ENCODE data around the gene DYSF. TPM values are rescaled to one million over a fixed set of nuclear protein-coding genes. Genes with fewer than 3 reads are reported as not detected.

The DYSF gene
- polyA plus RNA-seq, 1 of the 3 experiments (the other 2 are of a cell fraction) = 0.10 TPM

- TF ChIP-seq TCF12 (IDR thresholded peaks at IDR 0.05) = no peak
Observed at GRCh38 chr2:71721669-71722068, 268.3 kb downstream of the DYSF start (continued).

DNA sequence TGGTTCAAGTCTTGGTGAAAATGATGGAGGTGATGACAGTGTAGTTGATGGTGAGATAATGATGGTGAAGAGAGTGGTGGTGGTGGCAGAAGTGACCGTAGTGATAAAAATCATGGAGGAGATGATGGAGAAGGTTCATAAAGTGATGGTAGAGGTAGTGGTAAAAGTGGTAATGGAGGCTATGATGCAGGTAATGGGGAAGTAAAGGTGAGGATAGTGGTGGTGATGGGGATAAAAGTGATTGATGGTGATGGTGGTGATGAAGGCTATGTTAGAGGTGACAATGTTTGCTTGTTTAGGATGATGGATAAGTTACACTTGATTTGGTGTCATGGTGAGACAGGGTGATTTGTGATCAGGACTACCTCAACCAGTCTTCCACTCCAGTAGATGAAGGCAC lies 268.9 kb downstream of the DYSF start:
- TF ChIP-seq JUND (IDR thresholded peaks at IDR 0.05) (no peak), GABPA (IDR thresholded peaks at IDR 0.05; ENCODE audit: low read depth) (no peak), YY1 (IDR thresholded peaks at IDR 0.05; ENCODE audit: low read depth) (no peak), SMC3 (IDR thresholded peaks at IDR 0.05; ENCODE audit: low read depth, low read length) (no peak), TAF1 (IDR thresholded peaks at IDR 0.05; ENCODE audit: borderline replicate concordance, low read depth, low read length) (no peak)
- Histone ChIP-seq H3K9me2 (no peaks in the 10 kb centered on the region), H2AFZ (ENCODE audit: low read depth) (no peak overlapping the region), H3K27ac (ENCODE audit: low read depth in 2 of 2, low read length in 1 of 2) (no peak overlapping the region), H3K4me3 (ENCODE audit: low read depth in 2 of 2, low read length in 1 of 2) (no peak overlapping the region), H3K27me3 (ENCODE audit: insufficient read depth) (no peaks in the 10 kb centered on the region), H3K79me2 (ENCODE audit: insufficient read depth) (no peaks in the 10 kb centered on the region), H4K20me1 (ENCODE audit: insufficient read depth) (no peaks in the 10 kb centered on the region), H3K4me2 (no peak overlapping the region), H3K9me3 (peaks cover 6% of the 10 kb centered on the region; the same call in 1 of the 2 replicates), H3F3A (replicated peaks; ENCODE audit: insufficient read depth) (no peaks in the 10 kb centered on the region), H3K36me3 (replicated peaks in 1 of 2; ENCODE audit: control insufficient read depth in 1 of 2, insufficient read depth in 2 of 2, low read length in 1 of 2) (no peaks in the 10 kb centered on the region), H3K4me1 (ENCODE audit: control insufficient read depth in 1 of 2, insufficient read depth in 2 of 2, low read depth in 1 of 2, low read length in 1 of 2) (no peaks in the 10 kb centered on the region), H3K9ac (no peak overlapping the region)
- POLR2A ChIA-PET = no interaction called here
- 49% methylated on average over 1 of the region's 1 CpG for WGBS (ENCODE audit: low lambda C conversion rate)
- CTCF ChIA-PET = no interaction called here
- DNase-seq = no peak

- DNase-seq = no peak
- 0% methylated on average over 1 of the region's 1 CpG for WGBS (ENCODE audit: low lambda C conversion rate)
Observed at GRCh38 chr2:71724793-71725192, 271.4 kb downstream of the DYSF start.

More at GRCh38 chr2:71724793-71725192, 271.4 kb downstream of the DYSF start:
- H3K4me2 ChIP-seq = no peak overlapping the region
- H4K20me1 ChIP-seq (ENCODE audit: insufficient read depth) = no peaks in the 10 kb centered on the region
- H3K27ac ChIP-seq (ENCODE audit: low read depth in 2 of 2, low read length in 1 of 2) = no peak overlapping the region
- H3K79me2 ChIP-seq (ENCODE audit: insufficient read depth) = no peaks in the 10 kb centered on the region
- no peak overlapping the region for H3K4me3 ChIP-seq (ENCODE audit: low read depth in 2 of 2, low read length in 1 of 2)
- H3F3A ChIP-seq (replicated peaks; ENCODE audit: insufficient read depth) = no peaks in the 10 kb centered on the region
- H3K9me3 ChIP-seq = peaks cover 6% of the 10 kb centered on the region; the same call in 1 of the 2 replicates
- H3K36me3 ChIP-seq (replicated peaks in 1 of 2; ENCODE audit: control insufficient read depth in 1 of 2, insufficient read depth in 2 of 2, low read length in 1 of 2) = no peaks in the 10 kb centered on the region
- ChIA-PET POLR2A (no interaction called here), CTCF (no interaction called here)
- no peaks in the 10 kb centered on the region for H3K9me2 ChIP-seq
- no peak for TF ChIP-seq NFIC (IDR thresholded peaks at IDR 0.05; ENCODE audit: borderline replicate concordance)
- TF ChIP-seq, protein P1, sequence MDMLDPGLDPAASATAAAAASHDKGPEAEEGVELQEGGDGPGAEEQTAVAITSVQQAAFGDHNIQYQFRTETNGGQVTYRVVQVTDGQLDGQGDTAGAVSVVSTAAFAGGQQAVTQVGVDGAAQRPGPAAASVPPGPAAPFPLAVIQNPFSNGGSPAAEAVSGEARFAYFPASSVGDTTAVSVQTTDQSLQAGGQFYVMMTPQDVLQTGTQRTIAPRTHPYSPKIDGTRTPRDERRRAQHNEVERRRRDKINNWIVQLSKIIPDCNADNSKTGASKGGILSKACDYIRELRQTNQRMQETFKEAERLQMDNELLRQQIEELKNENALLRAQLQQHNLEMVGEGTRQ (IDR thresholded peaks at IDR 0.05; ENCODE audit: borderline replicate concordance, low read depth, low read length) = no peak
- no peak for TF ChIP-seq FOSL2 (IDR thresholded peaks at IDR 0.05; ENCODE audit: borderline replicate concordance, low read depth)
- no peak for TF ChIP-seq MAX (IDR thresholded peaks at IDR 0.05; ENCODE audit: low read depth)
- TF ChIP-seq ELF1 (IDR thresholded peaks at IDR 0.05) = no peak
- TF ChIP-seq RFX5 (IDR thresholded peaks at IDR 0.05; ENCODE audit: low read length) = no peak
- TF ChIP-seq RXRA (IDR thresholded peaks at IDR 0.05; ENCODE audit: borderline replicate concordance, low read depth) = no peak
- TF ChIP-seq POLR2AphosphoS5 (IDR thresholded peaks at IDR 0.05; ENCODE audit: low read depth, low read length) = no peak
- TF ChIP-seq, protein P2, sequence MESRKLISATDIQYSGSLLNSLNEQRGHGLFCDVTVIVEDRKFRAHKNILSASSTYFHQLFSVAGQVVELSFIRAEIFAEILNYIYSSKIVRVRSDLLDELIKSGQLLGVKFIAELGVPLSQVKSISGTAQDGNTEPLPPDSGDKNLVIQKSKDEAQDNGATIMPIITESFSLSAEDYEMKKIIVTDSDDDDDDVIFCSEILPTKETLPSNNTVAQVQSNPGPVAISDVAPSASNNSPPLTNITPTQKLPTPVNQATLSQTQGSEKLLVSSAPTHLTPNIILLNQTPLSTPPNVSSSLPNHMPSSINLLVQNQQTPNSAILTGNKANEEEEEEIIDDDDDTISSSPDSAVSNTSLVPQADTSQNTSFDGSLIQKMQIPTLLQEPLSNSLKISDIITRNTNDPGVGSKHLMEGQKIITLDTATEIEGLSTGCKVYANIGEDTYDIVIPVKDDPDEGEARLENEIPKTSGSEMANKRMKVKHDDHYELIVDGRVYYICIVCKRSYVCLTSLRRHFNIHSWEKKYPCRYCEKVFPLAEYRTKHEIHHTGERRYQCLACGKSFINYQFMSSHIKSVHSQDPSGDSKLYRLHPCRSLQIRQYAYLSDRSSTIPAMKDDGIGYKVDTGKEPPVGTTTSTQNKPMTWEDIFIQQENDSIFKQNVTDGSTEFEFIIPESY (IDR thresholded peaks at IDR 0.05; ENCODE audit: borderline replicate concordance, low read depth) = no peak
- no peaks in the 10 kb centered on the region for H3K4me1 ChIP-seq (ENCODE audit: control insufficient read depth in 1 of 2, insufficient read depth in 2 of 2, low read depth in 1 of 2, low read length in 1 of 2)
- no peaks in the 10 kb centered on the region for H3K27me3 ChIP-seq (ENCODE audit: insufficient read depth)
- H3K9ac ChIP-seq = no peak overlapping the region
- no peak overlapping the region for H2AFZ ChIP-seq (ENCODE audit: low read depth)
